Mesenchymal stem cell (in vitro differentiated cells and primary cell): ENCODE data around the gene HGS.

Experiments
- DNase-seq: peaks from one replicate; pipeline ENCODE4 v3.0.0-alpha.2; 2013
- H2AFZ ChIP-seq: one replicate; pipeline ENCODE4 v1.6.1; 2013; ENCODE audit warnings: low read depth, mild to moderate bottlenecking, control low read depth, inconsistent platforms, low read length, moderate library complexity
- H2AK5ac ChIP-seq: 2 replicates; pipeline ENCODE4 v1.6.1; 2013; ENCODE audit warnings: low read length, moderate library complexity, mild to moderate bottlenecking, inconsistent platforms; ENCODE audit not compliant: severe bottlenecking
- H2BK120ac ChIP-seq: one replicate; pipeline ENCODE4 v1.6.1; 2013; ENCODE audit warnings: low read depth, mild to moderate bottlenecking, inconsistent platforms, low read length, moderate library complexity
- H2BK12ac ChIP-seq, 2 experiments: one replicate each; pipeline ENCODE4 v1.6.1; 2013; ENCODE audit warnings: inconsistent platforms in 2 of 2, low read length in 2 of 2, mild to moderate bottlenecking in 2 of 2, moderate library complexity in 2 of 2, control low read depth in 1 of 2
- H2BK15ac ChIP-seq: one replicate; pipeline ENCODE4 v1.6.1; 2013; ENCODE audit warnings: mild to moderate bottlenecking, low read depth, inconsistent platforms; ENCODE audit not compliant: poor library complexity, severe bottlenecking
- H2BK5ac ChIP-seq: 2 replicates; pipeline ENCODE4 v1.6.1; 2013; ENCODE audit warnings: low read depth, mild to moderate bottlenecking, low read length, control low read depth, inconsistent platforms; ENCODE audit not compliant: poor library complexity, severe bottlenecking
- H3K14ac ChIP-seq, 2 experiments: one replicate each; pipeline ENCODE4 v1.6.1; 2013; ENCODE audit warnings: inconsistent platforms in 2 of 2, low read length in 2 of 2, control low read depth in 1 of 2, mild to moderate bottlenecking in 1 of 2, moderate library complexity in 1 of 2
- H3K18ac ChIP-seq, 2 experiments: one replicate each; pipeline ENCODE4 v1.6.1; 2013; ENCODE audit warnings: inconsistent platforms in 2 of 2, low read length in 2 of 2, control low read depth in 1 of 2, low read depth in 1 of 2, mild to moderate bottlenecking in 1 of 2
- H3K23ac ChIP-seq, 2 experiments: one replicate each; pipeline ENCODE4 v1.6.1; 2013; ENCODE audit warnings: inconsistent platforms in 2 of 2, low read length in 2 of 2, mild to moderate bottlenecking in 2 of 2, moderate library complexity in 2 of 2, control low read depth in 1 of 2
- H3K27ac ChIP-seq: 2 replicates; pipeline ENCODE4 v1.5.1; 2013; ENCODE audit warnings: mild to moderate bottlenecking, moderate library complexity, low read length, control low read depth, inconsistent platforms; ENCODE audit not compliant: poor library complexity, severe bottlenecking
- H3K27me3 ChIP-seq, 2 experiments: 2 replicates each; pipeline versions ENCODE4 v1.6.1 to v1.7.0; 2013; ENCODE audit warnings: low read length in 2 of 2, mild to moderate bottlenecking in 2 of 2, moderate library complexity in 2 of 2, control low read depth in 1 of 2, inconsistent platforms in 1 of 2; ENCODE audit not compliant: control insufficient read depth in 1 of 2, insufficient read depth in 1 of 2
- H3K36me3 ChIP-seq, 2 experiments: 2 replicates each; pipeline versions ENCODE4 v1.6.1 to v1.7.0; 2013; ENCODE audit warnings: low read length in 2 of 2, control low read depth in 1 of 2, inconsistent platforms in 1 of 2, low read depth in 1 of 2, mild to moderate bottlenecking in 1 of 2; ENCODE audit not compliant: insufficient read depth in 2 of 2, control insufficient read depth in 1 of 2
- H3K4ac ChIP-seq, 2 experiments: one replicate each; pipeline ENCODE4 v1.6.1; 2013; ENCODE audit warnings: inconsistent platforms in 2 of 2, low read length in 2 of 2, mild to moderate bottlenecking in 2 of 2, moderate library complexity in 2 of 2, control low read depth in 1 of 2, low read depth in 1 of 2
- H3K4me1 ChIP-seq: 2 replicates; pipeline ENCODE4 v1.6.1; 2013; ENCODE audit warnings: low read depth, low read length, control low read depth; ENCODE audit not compliant: control insufficient read depth, insufficient read depth
- H3K4me2 ChIP-seq: 2 replicates; pipeline ENCODE4 v1.6.1; 2013; ENCODE audit warnings: low read length, mild to moderate bottlenecking, inconsistent platforms; ENCODE audit not compliant: poor library complexity, severe bottlenecking
- H3K4me3 ChIP-seq, 2 experiments: 2 replicates each; pipeline versions ENCODE4 v1.5.1 to v1.7.0; 2013; ENCODE audit warnings: low read length in 2 of 2, mild to moderate bottlenecking in 2 of 2, control low read depth in 1 of 2, low read depth in 1 of 2; ENCODE audit not compliant: insufficient read depth in 1 of 2
- H3K79me1 ChIP-seq: replicated peaks from 2 replicates; pipeline ENCODE4 v1.6.1; 2013; ENCODE audit warnings: mild to moderate bottlenecking, control low read depth, low read length, inconsistent platforms; ENCODE audit not compliant: poor library complexity, severe bottlenecking
- H3K9ac ChIP-seq: 2 replicates; pipeline ENCODE4 v1.7.0; 2013; ENCODE audit warnings: mild to moderate bottlenecking, low read length, moderate library complexity
- H3K9me3 ChIP-seq: 2 replicates; pipeline ENCODE4 v1.7.0; 2013; ENCODE audit warnings: mild to moderate bottlenecking, low read length; ENCODE audit not compliant: control insufficient read depth
- H4K8ac ChIP-seq: one replicate; pipeline ENCODE4 v1.6.1; 2013; ENCODE audit warnings: inconsistent platforms, mild to moderate bottlenecking, low read length, moderate library complexity
- H4K91ac ChIP-seq: one replicate; pipeline ENCODE4 v1.6.1; 2013; ENCODE audit warnings: mild to moderate bottlenecking, low read length, inconsistent platforms
- WGBS: methylation state at CpG from one replicate; pipeline ENCODE4 v1.1.7; 2013; ENCODE audit warnings: mixed read lengths; 5-methylcytosine and 5-hydroxymethylcytosine counted together

The HGS gene

GRCh38 chr17:81694810-81695209, 11.0 kb downstream of the HGS start:
- no peak for DNase-seq
- H3K14ac ChIP-seq: no peak overlapping the region
- no peak overlapping the region for H3K27ac ChIP-seq
- H2BK12ac ChIP-seq: no peak overlapping the region
- H4K8ac ChIP-seq: no peak overlapping the region
- no peak overlapping the region for H2BK120ac ChIP-seq
- H2AK5ac ChIP-seq: no peak overlapping the region
- H3K4ac ChIP-seq: no peak overlapping the region
- H2AFZ ChIP-seq: no peak overlapping the region
- no peak overlapping the region for H4K91ac ChIP-seq
- H2BK15ac ChIP-seq: no peak overlapping the region
- peaks cover 5% of the 10 kb centered on the region for H3K4me1 ChIP-seq
- H3K9me3 ChIP-seq: no peaks in the 10 kb centered on the region
- peaks cover 94% of the 10 kb centered on the region in 2 experiments for H3K36me3 ChIP-seq
- no peak overlapping the region for H3K18ac ChIP-seq
- H2BK5ac ChIP-seq: no peak overlapping the region
- peaks cover 31% of the 10 kb centered on the region for H3K79me1 ChIP-seq
- H3K23ac ChIP-seq: no peak overlapping the region
- 96% methylated on average over 19 of the region's 19 CpGs for WGBS
- H3K27me3 ChIP-seq: no peaks in the 10 kb centered on the region
- no peak overlapping the region for H3K4me3 ChIP-seq
- no peak overlapping the region for H3K9ac ChIP-seq
- H3K4me2 ChIP-seq: no peak overlapping the region

- Histone ChIP-seq H2BK120ac (no peak overlapping the region), H2BK5ac (no peak overlapping the region), H3K27me3 (no peaks in the 10 kb centered on the region), H3K9me3 (no peaks in the 10 kb centered on the region), H3K79me1 (peaks cover 31% of the 10 kb centered on the region), H2BK15ac (no peak overlapping the region), H2AFZ (no peak overlapping the region), H3K27ac (no peak overlapping the region), H4K91ac (no peak overlapping the region), H4K8ac (no peak overlapping the region), H3K23ac (no peak overlapping the region), H2BK12ac (no peak overlapping the region), H3K18ac (no peak overlapping the region), H3K36me3 (peaks cover 91 to 92% of the 10 kb centered on the region in 2 experiments), H3K14ac (no peak overlapping the region), H3K4me1 (peaks cover 5% of the 10 kb centered on the region), H3K4me3 (no peak overlapping the region), H3K9ac (no peak overlapping the region), H3K4ac (no peak overlapping the region), H2AK5ac (no peak overlapping the region), H3K4me2 (no peak overlapping the region)
- 93% methylated on average over 6 of the region's 6 CpGs for WGBS
- no peak for DNase-seq
Measured at GRCh38 chr17:81695211-81695610, 11.4 kb downstream of the HGS start.

GRCh38 chr17:81695801-81696200, 12.0 kb downstream of the HGS start:
- H2AFZ ChIP-seq: no peak overlapping the region
- H2BK120ac ChIP-seq: no peak overlapping the region
- no peak overlapping the region for H3K4me2 ChIP-seq
- no peak overlapping the region for H2BK12ac ChIP-seq
- WGBS: 98% methylated on average over 22 of the region's 22 CpGs
- no peak overlapping the region for H4K8ac ChIP-seq
- no peak overlapping the region for H3K14ac ChIP-seq
- no peak overlapping the region for H3K4ac ChIP-seq
- H3K4me1 ChIP-seq: peaks cover 6% of the 10 kb centered on the region
- H3K27ac ChIP-seq: no peak overlapping the region
- H3K4me3 ChIP-seq: no peak overlapping the region
- peaks cover 89 to 92% of the 10 kb centered on the region in 2 experiments for H3K36me3 ChIP-seq
- H4K91ac ChIP-seq: no peak overlapping the region
- H3K27me3 ChIP-seq: no peaks in the 10 kb centered on the region
- DNase-seq: no peak
- H3K9me3 ChIP-seq: no peaks in the 10 kb centered on the region
- no peak overlapping the region for H2AK5ac ChIP-seq
- no peak overlapping the region for H3K9ac ChIP-seq
- no peak overlapping the region for H2BK15ac ChIP-seq
- H3K18ac ChIP-seq: no peak overlapping the region
- H3K79me1 ChIP-seq: peaks cover 32% of the 10 kb centered on the region
- no peak overlapping the region for H3K23ac ChIP-seq
- H2BK5ac ChIP-seq: no peak overlapping the region

GRCh38 chr17:81696218-81696941, 12.6 kb downstream of the HGS start:
- Histone ChIP-seq H3K27me3 (no peaks in the 10 kb centered on the region), H2AFZ (no peak overlapping the region), H3K14ac (no peak overlapping the region), H3K4ac (no peak overlapping the region), H3K36me3 (peaks cover 89 to 92% of the 10 kb centered on the region in 2 experiments), H3K18ac (no peak overlapping the region), H2BK12ac (no peak overlapping the region), H2AK5ac (no peak overlapping the region), H4K91ac (no peak overlapping the region), H3K9ac (no peak overlapping the region), H3K4me2 (no peak overlapping the region), H3K79me1 (peaks cover 30% of the 10 kb centered on the region), H4K8ac (no peak overlapping the region), H2BK5ac (no peak overlapping the region), H2BK120ac (no peak overlapping the region), H3K4me1 (peaks cover 9% of the 10 kb centered on the region), H3K9me3 (no peaks in the 10 kb centered on the region), H3K4me3 (no peak overlapping the region), H3K23ac (no peak overlapping the region), H3K27ac (no peak overlapping the region), H2BK15ac (no peak overlapping the region)
- WGBS: 96% methylated on average over 40 of the region's 40 CpGs
- no peak for DNase-seq
